GM12865 (cell line): ENCODE results near the gene DDX54.

Source experiments
- DNase-seq: peaks from one replicate; pipeline ENCODE4 v3.0.0; 2010; ENCODE audit warnings: low read depth
- H3K4me3 ChIP-seq: 2 replicates; pipeline ENCODE4 v1.5.1; 2011; ENCODE audit warnings: mild to moderate bottlenecking, low read depth, low read length, control low read depth
- TF ChIP-seq, protein P1 (sequence below): IDR thresholded peaks from 2 replicates; pipeline ENCODE4 v1.5.1; 2011; ENCODE audit warnings: low read length, control low read depth, low read depth, inconsistent platforms; ENCODE audit not compliant: insufficient read depth; ENCODE audit errors: missing control alignments

Gene DDX54

DNA sequence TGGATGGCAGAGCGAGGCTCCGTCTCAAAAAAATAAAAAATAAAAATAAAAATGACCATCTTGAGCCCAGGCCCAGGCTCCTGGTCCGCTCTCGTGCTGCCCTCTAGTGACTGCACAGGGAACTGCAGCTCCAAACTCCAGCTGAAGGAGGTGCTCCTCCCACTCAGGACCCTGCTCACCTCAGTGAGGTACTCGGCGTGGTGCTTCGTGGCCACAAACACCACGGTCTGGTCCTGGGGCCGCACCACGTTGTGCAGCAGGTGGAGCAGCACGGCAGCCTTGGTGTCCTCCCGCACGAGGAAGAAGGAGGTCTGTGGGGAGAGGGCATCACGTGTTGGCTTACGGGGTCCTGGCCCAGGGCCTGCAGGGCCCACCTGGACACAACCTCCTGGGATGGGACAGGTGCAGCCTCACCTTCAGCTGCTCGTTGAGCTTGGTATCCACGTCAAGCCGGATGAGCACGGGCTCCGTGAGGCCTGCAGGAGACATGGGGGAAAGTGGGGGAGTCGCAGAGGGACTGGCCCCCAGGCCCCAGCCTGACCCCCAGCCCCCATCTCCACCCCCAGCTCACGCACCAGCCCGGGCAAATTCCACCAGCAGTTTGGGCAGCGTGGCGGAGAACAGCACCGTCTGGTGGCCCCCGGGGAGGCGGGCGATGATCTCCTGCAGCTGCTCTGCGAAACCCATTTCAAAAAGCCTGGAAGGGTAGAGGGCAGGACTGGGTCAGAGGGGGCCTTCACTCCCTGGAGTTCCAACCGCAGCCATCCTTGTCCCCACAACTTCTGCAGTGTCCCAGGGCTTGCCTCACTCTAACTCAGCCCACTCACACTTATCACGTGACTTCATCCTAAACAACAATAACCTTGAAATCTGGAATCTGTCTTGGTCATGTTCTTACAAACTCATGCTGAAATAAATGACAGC lies 10.6 kb downstream of the DDX54 start:
- H3K4me3 ChIP-seq: no peak overlapping the region
- TF ChIP-seq, protein P1, sequence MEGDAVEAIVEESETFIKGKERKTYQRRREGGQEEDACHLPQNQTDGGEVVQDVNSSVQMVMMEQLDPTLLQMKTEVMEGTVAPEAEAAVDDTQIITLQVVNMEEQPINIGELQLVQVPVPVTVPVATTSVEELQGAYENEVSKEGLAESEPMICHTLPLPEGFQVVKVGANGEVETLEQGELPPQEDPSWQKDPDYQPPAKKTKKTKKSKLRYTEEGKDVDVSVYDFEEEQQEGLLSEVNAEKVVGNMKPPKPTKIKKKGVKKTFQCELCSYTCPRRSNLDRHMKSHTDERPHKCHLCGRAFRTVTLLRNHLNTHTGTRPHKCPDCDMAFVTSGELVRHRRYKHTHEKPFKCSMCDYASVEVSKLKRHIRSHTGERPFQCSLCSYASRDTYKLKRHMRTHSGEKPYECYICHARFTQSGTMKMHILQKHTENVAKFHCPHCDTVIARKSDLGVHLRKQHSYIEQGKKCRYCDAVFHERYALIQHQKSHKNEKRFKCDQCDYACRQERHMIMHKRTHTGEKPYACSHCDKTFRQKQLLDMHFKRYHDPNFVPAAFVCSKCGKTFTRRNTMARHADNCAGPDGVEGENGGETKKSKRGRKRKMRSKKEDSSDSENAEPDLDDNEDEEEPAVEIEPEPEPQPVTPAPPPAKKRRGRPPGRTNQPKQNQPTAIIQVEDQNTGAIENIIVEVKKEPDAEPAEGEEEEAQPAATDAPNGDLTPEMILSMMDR: peak; percentile 98
- peak; percentile 78 for DNase-seq

DNA sequence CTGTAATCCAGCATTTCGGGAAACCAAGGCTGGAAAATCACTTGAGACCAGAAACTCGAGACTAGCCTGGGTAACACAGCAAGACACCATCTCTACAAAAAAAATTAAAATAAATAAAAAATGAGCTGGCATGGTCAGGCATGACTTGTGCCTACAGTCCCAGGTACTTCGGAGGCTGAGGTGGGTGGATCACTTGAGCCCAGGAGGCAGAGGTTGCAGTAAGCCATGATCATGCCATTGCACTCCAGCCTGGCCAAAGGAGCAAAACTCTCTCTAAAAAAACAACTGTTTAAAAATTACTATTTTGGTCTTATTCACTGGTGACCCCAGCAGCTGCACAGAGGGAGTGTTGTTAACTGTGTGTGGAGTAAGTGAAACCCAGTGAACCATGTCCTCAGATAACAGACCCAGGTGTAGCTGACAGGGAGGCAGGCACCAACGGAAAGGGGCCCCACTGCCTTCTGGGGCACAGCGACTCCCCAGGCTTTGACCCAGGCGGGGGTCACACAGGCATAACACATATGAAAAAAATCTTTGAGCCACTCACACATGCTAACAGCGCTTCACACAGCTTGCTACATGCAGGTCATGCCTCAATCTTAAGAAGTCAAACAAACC lies 12.1 kb downstream of the DDX54 start:
- TF ChIP-seq, protein P1: no peak
- H3K4me3 ChIP-seq: no peak overlapping the region
- peak; percentile 44 for DNase-seq

DNA sequence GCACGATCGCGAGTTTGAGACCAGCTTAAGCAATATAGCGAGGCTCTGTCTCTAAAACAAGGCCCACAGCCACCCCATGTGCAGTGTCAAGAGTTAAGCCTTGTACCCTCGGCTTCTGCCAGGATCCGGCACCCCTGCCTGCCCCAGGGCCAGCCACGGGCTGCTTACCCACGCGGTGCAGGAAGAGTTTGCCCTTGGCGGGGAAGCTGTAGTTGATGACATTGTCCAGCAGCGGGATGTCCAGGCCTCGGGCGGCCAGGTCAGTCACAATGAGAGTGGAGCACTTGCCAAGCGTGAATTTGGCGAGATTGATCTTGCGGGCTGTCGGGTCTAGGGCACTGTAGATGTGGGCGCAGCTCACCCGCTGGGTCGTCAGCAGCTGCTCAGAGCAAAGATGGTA lies 13.1 kb downstream of the DDX54 start:
- TF ChIP-seq, protein P1: no peak
- H3K4me3 ChIP-seq: no peak overlapping the region
- DNase-seq: no peak

DNA sequence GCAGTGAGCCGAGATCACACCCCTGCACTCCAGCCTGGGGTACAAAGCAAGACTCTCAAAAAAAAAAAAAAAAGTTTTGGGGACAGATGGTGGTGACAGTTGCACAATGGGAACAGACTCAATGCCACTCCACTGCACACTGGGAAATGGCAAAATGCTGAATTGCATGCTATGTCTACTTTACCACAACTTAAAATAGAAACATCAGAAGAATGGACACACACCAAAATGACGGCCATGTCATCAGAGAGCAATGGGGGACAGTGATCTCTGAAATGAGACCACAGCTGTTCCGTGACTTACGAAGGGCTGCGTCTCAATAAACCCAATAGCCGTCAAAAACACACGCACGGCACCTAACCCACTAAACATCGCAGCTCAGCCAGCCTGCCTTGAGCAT lies 13.7 kb downstream of the DDX54 start:
- H3K4me3 ChIP-seq: no peak overlapping the region
- TF ChIP-seq, protein P1: no peak
- DNase-seq: no peak

DNA sequence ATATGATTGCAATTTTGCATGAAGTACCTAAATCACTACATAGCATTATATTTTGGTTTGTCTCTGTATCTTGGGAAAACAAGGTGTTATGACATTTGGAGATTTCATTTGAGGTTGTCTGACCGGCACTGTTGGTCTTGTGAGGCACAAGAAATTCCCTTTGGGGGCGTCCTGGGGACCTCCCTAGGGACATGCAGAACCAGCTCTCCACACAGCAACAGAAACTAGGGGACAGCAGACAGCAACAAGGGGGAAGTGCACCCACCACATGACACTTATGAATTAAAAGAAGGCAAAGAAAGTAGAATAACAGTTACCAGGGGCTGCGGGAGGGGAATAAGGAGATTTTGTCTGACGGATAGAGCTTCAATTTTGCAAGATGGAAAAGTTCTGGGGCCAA lies 14.4 kb downstream of the DDX54 start:
- TF ChIP-seq, protein P1: no peak
- no peak overlapping the region for H3K4me3 ChIP-seq
- no peak for DNase-seq

DNA sequence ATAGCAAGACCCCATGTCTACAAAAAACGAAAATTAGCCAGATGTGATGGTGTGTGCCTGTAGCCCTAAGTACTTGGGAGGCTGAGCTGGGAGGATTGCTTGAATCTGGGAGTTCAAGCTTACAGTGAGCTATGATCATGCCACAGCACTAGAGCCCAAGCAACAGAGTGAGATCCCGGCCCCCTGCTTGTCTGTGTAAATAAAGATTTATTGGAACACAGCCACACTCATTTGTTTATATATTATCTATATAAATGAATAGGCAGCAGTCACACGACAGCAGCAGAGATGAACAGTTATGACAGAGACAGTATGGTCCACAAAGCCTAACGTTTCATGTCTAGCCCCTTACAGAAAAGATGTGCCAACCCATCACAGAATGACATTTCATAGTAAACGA lies 14.8 kb downstream of the DDX54 start:
- no peak overlapping the region for H3K4me3 ChIP-seq

More for the DNA sequence above, 14.8 kb downstream of the DDX54 start:
- TF ChIP-seq, protein P1: no peak
- no peak for DNase-seq
